Duodenal mucosa (tissue), 2 donors: ENCODE data around the gene ATM.
"Not testable (repeated sequence)": the region's sequence is repeated elsewhere in the genome, so short reads cannot be mapped to it uniquely, and the experiment has no call there.

Experiments
- H3K27ac ChIP-seq: one replicate; pipeline ENCODE4 v1.7.0; 2013; ENCODE audit warnings: low read depth, low read length
- H3K27me3 ChIP-seq, 2 donors: one replicate each; pipeline ENCODE4 v1.7.0; 2013; ENCODE audit warnings: low read length in 2 of 2, control low read depth in 1 of 2; ENCODE audit not compliant: insufficient read depth in 2 of 2, control insufficient read depth in 1 of 2
- H3K36me3 ChIP-seq, 2 donors: one replicate each; pipeline ENCODE4 v1.7.0; 2013; ENCODE audit warnings: low read length in 2 of 2, control low read depth in 1 of 2; ENCODE audit not compliant: insufficient read depth in 2 of 2, control insufficient read depth in 1 of 2
- H3K4me1 ChIP-seq, 2 donors: one replicate each; pipeline ENCODE4 v1.7.0; 2013; ENCODE audit warnings: low read length in 2 of 2, control low read depth in 1 of 2; ENCODE audit not compliant: insufficient read depth in 2 of 2, control insufficient read depth in 1 of 2
- H3K4me3 ChIP-seq, 2 donors: one replicate each; pipeline ENCODE4 v1.7.0; 2013; ENCODE audit warnings: low read length in 2 of 2, low read depth in 1 of 2
- H3K9ac ChIP-seq, 2 donors: one replicate each; pipeline ENCODE4 v1.7.0; 2013; ENCODE audit warnings: low read length in 2 of 2, low read depth in 1 of 2
- H3K9me3 ChIP-seq, 2 donors: one replicate each; pipeline ENCODE4 v1.7.0; 2013; ENCODE audit warnings: low read length in 2 of 2, control low read depth in 1 of 2; ENCODE audit not compliant: control insufficient read depth in 1 of 2

The ATM gene

DNA sequence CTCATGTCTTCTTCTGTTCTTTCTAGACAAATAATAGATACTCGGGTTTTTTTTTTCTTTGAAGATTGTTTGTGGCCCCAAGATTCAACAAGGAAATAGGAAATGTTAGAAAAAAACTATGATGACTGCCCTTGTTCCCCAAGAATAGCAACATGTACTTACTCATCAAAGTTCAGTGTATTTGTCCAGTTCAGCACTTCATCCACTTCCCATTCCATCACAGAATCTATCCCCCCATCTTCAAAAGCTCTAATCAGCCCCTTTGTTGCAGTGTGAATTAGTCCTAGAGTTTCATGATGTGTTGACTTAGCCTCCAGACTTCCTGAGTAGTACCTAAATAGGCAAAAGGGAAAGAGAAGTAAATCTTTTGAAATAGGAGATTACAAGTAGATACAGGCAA is 170.2 kb downstream of the ATM start:
- no peak overlapping the region for H3K27ac ChIP-seq
- no peaks in the 10 kb centered on the region for H3K9me3 ChIP-seq

GRCh38 chr11:108394744-108395284 is 171.9 kb downstream of the ATM start:
- H3K4me1 ChIP-seq: no peaks in the 10 kb centered on the region
- H3K36me3 ChIP-seq: no peaks in the 10 kb centered on the region
- H3K9me3 ChIP-seq: no peaks in the 10 kb centered on the region
- no peak overlapping the region for H3K9ac ChIP-seq
- H3K4me3 ChIP-seq: no peak overlapping the region
- no peak overlapping the region for H3K27ac ChIP-seq
- H3K27me3 ChIP-seq: no peaks in the 10 kb centered on the region

More for the DNA sequence above, 170.2 kb downstream of the ATM start:
- Histone ChIP-seq H3K4me3 (no peak overlapping the region), H3K36me3 (no peaks in the 10 kb centered on the region), H3K4me1 (no peaks in the 10 kb centered on the region), H3K27me3 (no peaks in the 10 kb centered on the region), H3K9ac (no peak overlapping the region)

- H3K4me3 ChIP-seq, H3K27me3 ChIP-seq, H3K27ac ChIP-seq, H3K9me3 ChIP-seq, H3K4me1 ChIP-seq, H3K36me3 ChIP-seq, H3K9ac ChIP-seq: not testable (repeated sequence)
These were observed 173.8 kb downstream of the ATM start for GRCh38 chr11:108396672-108397071.

DNA sequence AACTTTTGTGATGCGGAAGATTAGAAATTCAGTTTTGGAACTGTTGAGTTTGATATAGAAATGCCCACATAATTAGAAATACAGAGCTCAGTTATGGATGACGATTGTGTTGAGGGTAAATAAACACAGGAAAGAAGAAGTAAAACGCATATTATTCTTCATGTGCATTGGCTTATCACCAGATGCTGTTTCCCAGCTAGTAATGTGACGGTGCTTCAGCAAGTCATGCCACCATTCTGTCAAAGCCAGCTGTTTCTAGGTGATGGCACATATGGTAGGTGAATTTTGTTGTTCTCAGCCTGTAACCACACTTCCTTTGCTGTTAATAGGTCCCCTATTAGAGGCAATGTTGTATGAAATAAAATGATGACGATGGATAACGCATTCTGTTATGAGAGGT is 175.6 kb downstream of the ATM start:
- Histone ChIP-seq H3K36me3 (no peaks in the 10 kb centered on the region), H3K4me3 (no peak overlapping the region), H3K27me3 (no peaks in the 10 kb centered on the region), H3K9me3 (no peaks in the 10 kb centered on the region), H3K27ac (no peak overlapping the region), H3K9ac (no peak overlapping the region), H3K4me1 (no peaks in the 10 kb centered on the region)

- H3K36me3 ChIP-seq: no peaks in the 10 kb centered on the region
- H3K27me3 ChIP-seq: no peaks in the 10 kb centered on the region
- H3K4me1 ChIP-seq: no peaks in the 10 kb centered on the region
- H3K9me3 ChIP-seq: no peaks in the 10 kb centered on the region
- no peak overlapping the region for H3K9ac ChIP-seq
- H3K27ac ChIP-seq: no peak overlapping the region
- no peak overlapping the region for H3K4me3 ChIP-seq
These were observed 179.4 kb downstream of the ATM start for GRCh38 chr11:108402241-108402640.

- Histone ChIP-seq H3K4me1 (no peaks in the 10 kb centered on the region), H3K9me3 (no peaks in the 10 kb centered on the region), H3K36me3 (no peaks in the 10 kb centered on the region)
These were observed 180.2 kb downstream of the ATM start for GRCh38 chr11:108403052-108403451.

GRCh38 chr11:108405706-108406105 is 182.8 kb downstream of the ATM start:
- H3K27ac ChIP-seq: no peak overlapping the region
- no peaks in the 10 kb centered on the region for H3K27me3 ChIP-seq
- no peak overlapping the region for H3K9ac ChIP-seq
- H3K9me3 ChIP-seq: no peaks in the 10 kb centered on the region
- no peak overlapping the region for H3K4me3 ChIP-seq
- no peaks in the 10 kb centered on the region for H3K4me1 ChIP-seq
- no peaks in the 10 kb centered on the region for H3K36me3 ChIP-seq

More at GRCh38 chr11:108403052-108403451, 180.2 kb downstream of the ATM start:
- Histone ChIP-seq H3K4me3 (no peak overlapping the region), H3K27me3 (no peaks in the 10 kb centered on the region), H3K27ac (no peak overlapping the region), H3K9ac (no peak overlapping the region)

GRCh38 chr11:108414958-108415357 is 192.1 kb downstream of the ATM start:
- Histone ChIP-seq H3K27ac (no peak overlapping the region), H3K4me1 (no peaks in the 10 kb centered on the region), H3K9ac (no peak overlapping the region), H3K4me3 (no peak overlapping the region), H3K27me3 (no peaks in the 10 kb centered on the region), H3K9me3 (peaks cover 4 to 6% of the 10 kb centered on the region in 2 donors), H3K36me3 (no peaks in the 10 kb centered on the region)

DNA sequence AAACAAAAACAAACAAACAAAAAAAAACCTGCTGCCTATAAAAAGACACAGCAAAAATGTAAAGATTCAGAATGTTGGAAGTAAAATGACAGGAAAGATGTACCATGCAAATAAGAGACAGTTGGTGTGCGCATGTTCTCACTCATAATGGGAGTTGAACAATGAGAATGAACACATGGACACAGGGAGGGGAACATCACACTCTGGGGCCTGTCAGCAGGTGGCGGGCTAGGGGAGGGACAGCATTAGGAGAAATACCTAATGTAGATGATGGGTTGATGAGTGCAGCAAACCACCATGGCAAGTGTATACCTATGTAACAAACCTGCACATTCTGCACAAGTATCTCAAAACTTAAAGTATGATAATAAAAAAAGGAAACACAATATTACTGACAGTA is 194.7 kb downstream of the ATM start:
- H3K36me3 ChIP-seq, H3K9me3 ChIP-seq, H3K9ac ChIP-seq: not testable (repeated sequence)

More for the DNA sequence above, 194.7 kb downstream of the ATM start:
- not testable (repeated sequence) for H3K27me3 ChIP-seq, H3K27ac ChIP-seq, H3K4me3 ChIP-seq, H3K4me1 ChIP-seq
